Right lobe of liver (tissue), 6 donors: ENCODE results near the gene KEAP1. TPM values are rescaled to one million over a fixed set of nuclear protein-coding genes. Genes with fewer than 3 reads are reported as not detected.

Experiments used
- ATAC-seq, 4 donors: fragments of 200-7000 bp; cut with Tn5 transposase; one replicate each; pipeline ENCODE4 v1.9.1; 2020; ENCODE audit warnings: mild to moderate bottlenecking in 4 of 4, moderate library complexity in 4 of 4
- DNase-seq, 3 donors: peaks; one replicate each; pipeline ENCODE4 v3.0.0-alpha.2; 2020
- H3K27ac ChIP-seq, 3 donors: fragments of 200-600 bp; one replicate each; pipeline ENCODE4 v1.8.0; 2022
- H3K27me3 ChIP-seq, 2 donors: fragments of 200-600 bp; one replicate each; pipeline ENCODE4 v1.8.0; 2022
- H3K36me3 ChIP-seq, 4 donors: fragments of 200-600 bp; sonication (generic) in 1 of 4; one replicate each; pipeline versions ENCODE4 v1.5.1 to v1.8.0; 2017 to 2022; ENCODE audit warnings: control low read depth in 1 of 4
- H3K4me1 ChIP-seq, 4 donors: fragments of 200-600 bp; sonication (generic) in 1 of 4; one replicate each; pipeline versions ENCODE4 v1.5.1 to v1.8.0; 2017 to 2022; ENCODE audit warnings: control low read depth in 1 of 4
- H3K4me3 ChIP-seq, 3 donors: fragments of 200-600 bp; one replicate each; pipeline ENCODE4 v1.8.0; 2022
- H3K9me3 ChIP-seq, 4 donors: fragments of 200-600 bp; sonication (generic) in 1 of 4; one replicate each; pipeline versions ENCODE4 v1.5.1 to v1.8.0; 2017 to 2022; ENCODE audit warnings: control low read depth in 1 of 4
- POLR2A ChIP-seq: fragments of 450-650 bp; IDR thresholded peaks from one replicate; pipeline ENCODE4 v1.6.1; 2017; ENCODE audit warnings: antibody characterized with exemption, mild to moderate bottlenecking
- WGBS: methylation state at CpG from one replicate; pipeline ENCODE4 v1.1.6; 2018; ENCODE audit warnings: low coverage, low lambda C conversion rate; ENCODE audit not compliant: insufficient coverage; ENCODE audit errors: missing lambda C conversion rate; 5-methylcytosine and 5-hydroxymethylcytosine counted together
- intact Hi-C, 2 donors: fragments of 100-400 bp; cut with DNase I; formaldehyde crosslinking; loops; one replicate each; pipeline versions ENCODE4 v1.11.2 to v1.14.1; 2022
- microRNA counts: library from miRNA; unstranded; fragments of <30 nt; microRNA quantifications from one replicate; lab custom pipeline; 2016
- microRNA-seq, 2 donors: library from miRNA; unstranded; fragments of <30 nt; microRNA quantifications; one replicate each; pipeline ENCODE4, GENCODE V29; 2019 to 2020
- small RNA-seq, 2 experiments: library from RNA; depleted of rRNA; stranded (forward); fragments of <200 nt; gene quantifications; one replicate each; pipeline ENCODE3, GENCODE V24; 2016
- total RNA-seq, 6 experiments: library from RNA; depleted of rRNA in 2 of 6; stranded (reverse); fragments of >200 nt in 2 of 6; fragmentation: NEBNext Ultra II Directional in 3 of 6; extraction: Animal tissue kit (Norgen Biotek cat#: 25700) in 3 of 6; gene quantifications; one replicate each; pipeline versions ENCODE4 v1.1.0 to v1.2.4, GENCODE V29; 2016 to 2023
- donor health status: DM: no; HTN: yes; CAD: no.
- donor health status: DM: no; HTN: no; CAD: no.
- donor health status: DM: no; HTN: no; CAD: no.
- donor health status: DM: no; HTN: yes; CAD: no.
- donor health status: DM: no; HTN: yes; CAD: no.

KEAP1 gene
- total RNA-seq, 6 experiments from 2014 or later = 36.7 to 60.7 (median 41.2) TPM

- DNase-seq = no peak
- ATAC-seq = peak in 1 of 4 donors; percentile 16
- Histone ChIP-seq H3K27ac (no peak overlapping the region), H3K9me3 (no peaks in the 10 kb centered on the region), H3K36me3 (no peaks in the 10 kb centered on the region), H3K27me3 (no peaks in the 10 kb centered on the region), H3K4me3 (no peak overlapping the region), H3K4me1 (no peaks in the 10 kb centered on the region)
- no peak for TF ChIP-seq POLR2A
- 91% methylated on average over 4 of the region's 5 CpGs for WGBS
- intact Hi-C loops = no loop called here
These were observed 63.6 kb downstream of the KEAP1 start for GRCh38 chr19:10439588-10439987.

MicroRNA genes within 50 kb of the gene (microRNA counts, 767-probe panel; counts per million panel counts)
- 237 counts per million for microRNA hsa-miR-1238 (lab: Ali Mortazavi, UCI)

Small RNAs within 50 kb of the gene (microRNA-seq; reads per million reads assigned to microRNA genes)
- 0 reads per million in 2 donors for gene MIR1238

Small RNAs within 50 kb of the gene (small RNA-seq; reads per million reads assigned to genes)
- gene MIR1238 = 0 reads per million in 2 experiments
- 0 reads per million in 2 experiments for gene RNU7-140P

Other genes starting within 250 kb of the KEAP1 start
- 100 to 1,000 TPM in 1 of 6 experiments, 10 to 100 TPM in 4, 1 to 10 TPM in 1; 4.6 to 186 (median 38.5) TPM for gene ICAM1, start 232.2 kb downstream of the KEAP1 start, total RNA-seq
- 1 to 10 TPM in 1 of 6 experiments, under 1 TPM in 2, not detected in 3; 0.62 to 1.6 (median 0.80) TPM for gene ICAM4, start 216.4 kb downstream of the KEAP1 start, total RNA-seq
- gene ICAM5, start 213.4 kb downstream of the KEAP1 start, total RNA-seq = under 1 TPM in 3 of 6 experiments, not detected in 3; 0.06 to 0.27 (median 0.24) TPM
- gene ZGLP1, start 193.5 kb downstream of the KEAP1 start, total RNA-seq = 1 to 10 TPM in 5 of 6 experiments, under 1 TPM in 1; 0.62 to 4.4 (median 1.5) TPM
- gene FDX2, start 187.3 kb downstream of the KEAP1 start, total RNA-seq = 10 to 100 TPM in 4 of 6 experiments, 1 to 10 TPM in 2; 8.9 to 17.1 (median 10.7) TPM
- 1 to 10 TPM; 5.2 to 9.5 (median 7.1) TPM for gene RAVER1, start 169.8 kb downstream of the KEAP1 start, total RNA-seq
- gene ICAM3, start 163.7 kb downstream of the KEAP1 start, total RNA-seq = 10 to 100 TPM; 11.4 to 35.5 (median 22.4) TPM
- gene TYK2, start 122.8 kb downstream of the KEAP1 start, total RNA-seq = 100 to 1,000 TPM in 1 of 6 experiments, 10 to 100 TPM in 5; 63.9 to 106 (median 72.9) TPM
- 10 to 100 TPM; 39.6 to 74.9 (median 50.1) TPM for gene CDC37, start 99.8 kb downstream of the KEAP1 start, total RNA-seq
- gene PDE4A, start 82.8 kb downstream of the KEAP1 start, total RNA-seq = 1 to 10 TPM; 1.2 to 5.8 (median 2.7) TPM
- gene S1PR5, start 14.1 kb upstream of the KEAP1 start, total RNA-seq = under 1 TPM in 5 of 6 experiments, not detected in 1; 0.20 to 0.43 (median 0.35) TPM
- 10 to 100 TPM in 4 of 6 experiments, 1 to 10 TPM in 2; 8.1 to 19.7 (median 11.8) TPM for gene ATG4D, start 40.5 kb upstream of the KEAP1 start, total RNA-seq
- gene KRI1, start 62.7 kb upstream of the KEAP1 start, total RNA-seq = 1 to 10 TPM; 5.8 to 9.6 (median 8.5) TPM
- 1 to 10 TPM in 4 of 6 experiments, under 1 TPM in 2; 0.97 to 2.8 (median 2.0) TPM for gene CDKN2D, start 65.6 kb upstream of the KEAP1 start, total RNA-seq
- gene AP1M2, start 84.0 kb upstream of the KEAP1 start, total RNA-seq = 1 to 10 TPM in 2 of 6 experiments, under 1 TPM in 4; 0.35 to 2.5 (median 0.75) TPM
- gene SLC44A2, start 122.2 kb upstream of the KEAP1 start, total RNA-seq = 10 to 100 TPM; 11.7 to 18.5 (median 15.6) TPM
- 10 to 100 TPM; 40.0 to 82.3 (median 54.8) TPM for gene ILF3, start 151.0 kb upstream of the KEAP1 start, total RNA-seq
- 10 to 100 TPM; 19.0 to 30.2 (median 26.8) TPM for gene QTRT1, start 198.1 kb upstream of the KEAP1 start, total RNA-seq
- gene DNM2, start 214.7 kb upstream of the KEAP1 start, total RNA-seq = 10 to 100 TPM; 54.0 to 86.9 (median 68.3) TPM